Measurements from ENCODE around the gene SLC25A29. TPM values are rescaled to one million over a fixed set of nuclear protein-coding genes. Genes with fewer than 3 reads are reported as not detected.
"Not testable (repeated sequence)": the region's sequence is repeated elsewhere in the genome, so short reads cannot be mapped to it uniquely, and the experiment has no call there.

The SLC25A29 gene
- total RNA-seq, 4 donors from 2014 or later, result 36.4 to 65.4 (median 52.9) TPM

- H3K9me3 ChIP-seq, result no peaks in the 10 kb centered on the region
- H3K4me3 ChIP-seq, result no peak overlapping the region
- WGBS, 2 donors (ENCODE audit: low coverage in 1 of 2), result 0 to 25% methylated on average over 1 to 2 of the region's 2 CpGs
- H3K27me3 ChIP-seq, result no peaks in the 10 kb centered on the region
- H3K36me3 ChIP-seq, result peaks cover 0 to 12% of the 10 kb centered on the region in 2 donors
- ATAC-seq, result no peak
- TF ChIP-seq POLR2AphosphoS5 (IDR thresholded peaks at IDR 0.05) (no peak), EP300 (IDR thresholded peaks at IDR 0.05) (no peak), CTCF (IDR thresholded peaks at IDR 0.05) (no peak), POLR2A (IDR thresholded peaks at IDR 0.05) (no peak)
- peaks cover 0 to 73% (median 21%) of the 10 kb centered on the region in 3 donors for H3K4me1 ChIP-seq
- H3K27ac ChIP-seq, result peak overlapping the region in 1 of 4 donors; percentile 13
Measured at GRCh38 chr14:100302616-100303015, 3.6 kb downstream of the SLC25A29 start.

- peaks cover 0 to 78% (median 16%) of the 10 kb centered on the region in 3 donors for H3K4me1 ChIP-seq
- 93% methylated on average over 5 of the region's 6 CpGs; no CpG with 5 or more reads in 1 of the 2 donors for WGBS, 2 donors (ENCODE audit: low coverage in 1 of 2)
Measured at GRCh38 chr14:100299238-100299560, 7.0 kb downstream of the SLC25A29 start.

GRCh38 chr14:100298551-100299237 lies 7.5 kb downstream of the SLC25A29 start:
- H3K27me3 ChIP-seq, result no peaks in the 10 kb centered on the region
- peaks cover 0 to 78% (median 17%) of the 10 kb centered on the region in 3 donors for H3K4me1 ChIP-seq
- H3K27ac ChIP-seq, result peak overlapping the region in 1 of 4 donors; percentile 82
- no peak for TF ChIP-seq EP300 (IDR thresholded peaks at IDR 0.05)
- no peak for TF ChIP-seq POLR2AphosphoS5 (IDR thresholded peaks at IDR 0.05)
- TF ChIP-seq POLR2A (IDR thresholded peaks at IDR 0.05), result no peak
- no peak for TF ChIP-seq CTCF (IDR thresholded peaks at IDR 0.05)
- H3K9me3 ChIP-seq, result no peaks in the 10 kb centered on the region
- WGBS, 2 donors (ENCODE audit: low coverage in 1 of 2), result no CpG with 5 or more reads among the region's 14 CpGs
- H3K36me3 ChIP-seq, result peaks cover 0 to 12% of the 10 kb centered on the region in 2 donors
- no peak overlapping the region for H3K4me3 ChIP-seq
- no peak for ATAC-seq

More at GRCh38 chr14:100299238-100299560, 7.0 kb downstream of the SLC25A29 start:
- no peak overlapping the region for H3K4me3 ChIP-seq
- H3K27me3 ChIP-seq, result no peaks in the 10 kb centered on the region
- H3K36me3 ChIP-seq, result peaks cover 0 to 12% of the 10 kb centered on the region in 2 donors
- H3K9me3 ChIP-seq, result no peaks in the 10 kb centered on the region
- no peak for TF ChIP-seq EP300 (IDR thresholded peaks at IDR 0.05)
- TF ChIP-seq POLR2AphosphoS5 (IDR thresholded peaks at IDR 0.05), result no peak
- no peak for TF ChIP-seq POLR2A (IDR thresholded peaks at IDR 0.05)
- no peak for TF ChIP-seq CTCF (IDR thresholded peaks at IDR 0.05)
- no peak overlapping the region for H3K27ac ChIP-seq
- no peak for ATAC-seq

GRCh38 chr14:100297320-100298300 lies 8.6 kb downstream of the SLC25A29 start:
- 5 to 17% methylated on average over 2 to 4 of the region's 30 CpGs for WGBS, 2 donors (ENCODE audit: low coverage in 1 of 2)
- H3K27me3 ChIP-seq, result no peaks in the 10 kb centered on the region
- peak overlapping the region; percentile 45 to 82 (median 78) for H3K27ac ChIP-seq
- peak overlapping the region in 1 of 2 donors; percentile 32 for H3K4me3 ChIP-seq
- no peak for TF ChIP-seq POLR2A (IDR thresholded peaks at IDR 0.05)
- peak; percentile 83 for TF ChIP-seq POLR2AphosphoS5 (IDR thresholded peaks at IDR 0.05)
- H3K9me3 ChIP-seq, result no peaks in the 10 kb centered on the region
- peak; percentile 92 for ATAC-seq
- peaks cover 0 to 71% (median 17%) of the 10 kb centered on the region in 3 donors for H3K4me1 ChIP-seq
- peaks cover 0 to 23% of the 10 kb centered on the region in 2 donors for H3K36me3 ChIP-seq

- ATAC-seq, H3K9me3 ChIP-seq, H3K27me3 ChIP-seq: not testable (repeated sequence)
- peaks cover 0 to 62% (median 17%) of the 10 kb centered on the region in 3 donors for H3K4me1 ChIP-seq
- H3K27ac ChIP-seq, result peak overlapping the region; percentile 45 to 82 (median 78)
- 54 to 91% methylated on average over 5 of the region's 11 CpGs for WGBS, 2 donors (ENCODE audit: low coverage in 1 of 2)
- peak overlapping the region in 1 of 2 donors; percentile 32 for H3K4me3 ChIP-seq
- peaks cover 0 to 32% of the 10 kb centered on the region in 2 donors for H3K36me3 ChIP-seq
Measured at GRCh38 chr14:100296729-100297128, 9.5 kb downstream of the SLC25A29 start.

Measured in gastroesophageal sphincter (tissue), 4 donors.